ENCODE results near the gene DGUOK.

Gene DGUOK

GRCh38 chr2:73931531-73932500 lies 5.1 kb downstream of the DGUOK start:
- TF ChIP-seq CTCF (IDR thresholded peaks at IDR 0.05; ENCODE audit: low read depth, low read length, missing control alignments), result no peak
- no peak overlapping the region for H3K4me3 ChIP-seq (ENCODE audit: low read depth, low read length)
- no peak for DNase-seq (ENCODE audit: low read depth)

GRCh38 chr2:73933194-73933593 lies 6.5 kb downstream of the DGUOK start:
- no peak for DNase-seq (ENCODE audit: low read depth)
- TF ChIP-seq CTCF (IDR thresholded peaks at IDR 0.05; ENCODE audit: low read depth, low read length, missing control alignments), result no peak
- H3K4me3 ChIP-seq (ENCODE audit: low read depth, low read length), result no peak overlapping the region

- no peak for TF ChIP-seq CTCF (IDR thresholded peaks at IDR 0.05; ENCODE audit: low read depth, low read length, missing control alignments)
- H3K4me3 ChIP-seq (ENCODE audit: low read depth, low read length), result no peak overlapping the region
- DNase-seq (ENCODE audit: low read depth), result no peak
Measured at GRCh38 chr2:73935641-73936040, 9.0 kb downstream of the DGUOK start.

GRCh38 chr2:73937103-73937885 lies 10.6 kb downstream of the DGUOK start:
- no peak overlapping the region for H3K4me3 ChIP-seq (ENCODE audit: low read depth, low read length)
- TF ChIP-seq CTCF (IDR thresholded peaks at IDR 0.05; ENCODE audit: low read depth, low read length, missing control alignments), result no peak
- DNase-seq (ENCODE audit: low read depth), result no peak

- H3K4me3 ChIP-seq (ENCODE audit: low read depth, low read length), result no peak overlapping the region
- no peak for DNase-seq (ENCODE audit: low read depth)
- TF ChIP-seq CTCF (IDR thresholded peaks at IDR 0.05; ENCODE audit: low read depth, low read length, missing control alignments), result no peak
Measured at GRCh38 chr2:73937899-73938298, 11.2 kb downstream of the DGUOK start.

- H3K4me3 ChIP-seq (ENCODE audit: low read depth, low read length), result no peak overlapping the region
Measured at GRCh38 chr2:73938718-73939352, 12.2 kb downstream of the DGUOK start.

More at GRCh38 chr2:73938718-73939352, 12.2 kb downstream of the DGUOK start:
- DNase-seq (ENCODE audit: low read depth), result no peak
- TF ChIP-seq CTCF (IDR thresholded peaks at IDR 0.05; ENCODE audit: low read depth, low read length, missing control alignments), result no peak
